Brain microvascular endothelial cell (primary cell): ENCODE data around the gene PTPRU.

Source experiments
- DNase-seq: peaks from one replicate; pipeline ENCODE4 v3.0.0-alpha.2; 2020
- H3K27ac ChIP-seq: fragments of 250-450 bp; sonication (Bioruptor Pico); 2 replicates; pipeline ENCODE4 v1.5.1; 2020; ENCODE audit warnings: mild to moderate bottlenecking, moderate library complexity
- H3K27me3 ChIP-seq: fragments of 250-450 bp; sonication (Bioruptor Pico); replicated peaks from 2 replicates; pipeline ENCODE4 v1.5.1; 2020; ENCODE audit warnings: mild to moderate bottlenecking
- H3K36me3 ChIP-seq: fragments of 250-450 bp; sonication (Bioruptor Pico); replicated peaks from 2 replicates; pipeline ENCODE4 v1.5.1; 2020; ENCODE audit warnings: mild to moderate bottlenecking
- H3K4me3 ChIP-seq: 2 replicates; pipeline ENCODE4 v1.5.1; 2011; ENCODE audit warnings: low read depth, mild to moderate bottlenecking, control low read depth, low read length, moderate library complexity
- in situ Hi-C: cut with HindIII; loops from 2 replicates; pipeline ENCODE4 v1.10.0; 2017; ENCODE audit warnings: low sequenced_read_pairs, low pct_ligation_motif_present
- TF ChIP-seq, protein P1 (sequence below): IDR thresholded peaks from 2 replicates; pipeline ENCODE4 v1.5.1; 2011; ENCODE audit warnings: low read depth, mild to moderate bottlenecking, moderate library complexity, low read length, control low read depth, inconsistent platforms; ENCODE audit errors: missing control alignments

PTPRU gene

DNA sequence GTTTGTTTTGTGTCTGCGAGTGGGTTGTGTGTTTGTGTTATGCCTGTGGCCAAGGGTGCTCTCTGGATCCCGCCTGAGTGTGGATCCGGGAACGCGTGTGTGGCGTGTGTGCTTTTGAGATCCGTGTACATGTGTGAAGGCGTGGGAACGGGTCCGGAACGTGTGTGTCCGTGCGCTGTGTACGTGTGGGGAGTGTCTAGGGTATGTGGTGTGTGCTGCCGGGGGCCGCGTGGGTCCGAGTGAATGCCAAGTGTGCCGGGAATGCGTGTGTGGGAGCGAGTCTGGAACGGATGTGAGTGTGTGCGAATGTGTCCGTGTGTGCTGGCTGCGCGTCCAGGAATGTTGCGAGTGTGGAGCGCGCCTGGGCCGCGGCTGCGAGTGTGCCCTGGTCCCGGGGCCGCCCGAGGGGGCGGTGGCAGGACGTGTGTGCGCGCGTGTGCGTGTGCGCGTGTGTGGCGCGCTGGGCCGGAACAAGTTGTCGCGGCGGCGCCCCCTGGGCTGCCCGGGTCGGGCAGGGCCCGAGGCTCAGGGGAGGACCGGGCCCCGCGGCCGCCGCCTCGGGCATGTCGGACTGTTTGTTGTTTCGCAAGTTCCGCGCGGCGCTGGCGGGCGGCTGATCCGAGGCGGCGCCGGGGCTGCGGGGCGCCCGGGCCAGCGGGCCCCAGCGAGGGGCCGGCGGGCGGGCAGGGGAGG is 953 bp downstream of the PTPRU start:
- in situ Hi-C loops, result loop anchor here (25.0 kb wide), 2 partner anchors 475 to 1450 kb away; no protein-coding TSS in a partner anchor
- Histone ChIP-seq H3K36me3 (no peaks in the 10 kb centered on the region), H3K27me3 (peaks cover 3% of the 10 kb centered on the region), H3K27ac (no peak overlapping the region), H3K4me3 (peak overlapping the region; percentile 84)
- TF ChIP-seq, protein P1, sequence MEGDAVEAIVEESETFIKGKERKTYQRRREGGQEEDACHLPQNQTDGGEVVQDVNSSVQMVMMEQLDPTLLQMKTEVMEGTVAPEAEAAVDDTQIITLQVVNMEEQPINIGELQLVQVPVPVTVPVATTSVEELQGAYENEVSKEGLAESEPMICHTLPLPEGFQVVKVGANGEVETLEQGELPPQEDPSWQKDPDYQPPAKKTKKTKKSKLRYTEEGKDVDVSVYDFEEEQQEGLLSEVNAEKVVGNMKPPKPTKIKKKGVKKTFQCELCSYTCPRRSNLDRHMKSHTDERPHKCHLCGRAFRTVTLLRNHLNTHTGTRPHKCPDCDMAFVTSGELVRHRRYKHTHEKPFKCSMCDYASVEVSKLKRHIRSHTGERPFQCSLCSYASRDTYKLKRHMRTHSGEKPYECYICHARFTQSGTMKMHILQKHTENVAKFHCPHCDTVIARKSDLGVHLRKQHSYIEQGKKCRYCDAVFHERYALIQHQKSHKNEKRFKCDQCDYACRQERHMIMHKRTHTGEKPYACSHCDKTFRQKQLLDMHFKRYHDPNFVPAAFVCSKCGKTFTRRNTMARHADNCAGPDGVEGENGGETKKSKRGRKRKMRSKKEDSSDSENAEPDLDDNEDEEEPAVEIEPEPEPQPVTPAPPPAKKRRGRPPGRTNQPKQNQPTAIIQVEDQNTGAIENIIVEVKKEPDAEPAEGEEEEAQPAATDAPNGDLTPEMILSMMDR, result no peak
- DNase-seq, result peak; percentile 18

- Histone ChIP-seq H3K27me3 (peaks cover 3% of the 10 kb centered on the region), H3K27ac (no peak overlapping the region), H3K4me3 (peak overlapping the region; percentile 65), H3K36me3 (no peaks in the 10 kb centered on the region)
- in situ Hi-C loops, result loop anchor here (25.0 kb wide), 2 partner anchors 474 to 1449 kb away; no protein-coding TSS in a partner anchor
- peak; percentile 13 for DNase-seq
- TF ChIP-seq, protein P1, result no peak
Measured at GRCh38 chr1:29237852-29238619, 1.7 kb downstream of the PTPRU start.

GRCh38 chr1:29238620-29239002 is 2.3 kb downstream of the PTPRU start:
- in situ Hi-C loops, result loop anchor here (25.0 kb wide), 2 partner anchors 474 to 1449 kb away; no protein-coding TSS in a partner anchor
- Histone ChIP-seq H3K4me3 (peak overlapping the region; percentile 65), H3K36me3 (no peaks in the 10 kb centered on the region), H3K27me3 (peaks cover 3% of the 10 kb centered on the region), H3K27ac (no peak overlapping the region)
- no peak for DNase-seq
- TF ChIP-seq, protein P1, result no peak

- DNase-seq, result no peak
Measured at GRCh38 chr1:29239142-29239541, 2.8 kb downstream of the PTPRU start.

DNA sequence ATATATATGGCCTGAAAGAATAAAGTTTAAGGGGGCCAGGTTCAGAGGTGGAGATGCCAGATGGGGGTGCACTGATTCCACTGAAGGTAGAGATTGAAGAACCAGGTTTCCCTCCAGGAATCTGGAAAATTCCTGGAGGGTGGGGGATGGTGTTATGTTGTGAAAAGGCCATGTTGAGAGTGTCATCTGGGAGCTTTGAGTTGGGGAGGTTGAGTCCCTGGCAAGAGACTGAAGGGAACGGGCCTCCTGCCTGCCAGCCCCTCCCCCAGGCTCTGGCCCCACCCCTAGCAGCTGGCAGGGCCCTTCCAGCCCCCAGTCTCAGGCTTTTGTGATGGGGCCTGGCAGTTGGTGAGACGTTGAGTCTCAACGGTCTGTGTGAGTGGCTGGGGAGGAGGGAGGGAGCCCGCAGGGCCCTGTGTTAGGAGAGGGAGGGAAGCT is 4.1 kb downstream of the PTPRU start:
- Histone ChIP-seq H3K36me3 (no peaks in the 10 kb centered on the region), H3K27me3 (peaks cover 3% of the 10 kb centered on the region), H3K27ac (no peak overlapping the region), H3K4me3 (no peak overlapping the region)
- DNase-seq, result no peak
- TF ChIP-seq, protein P1, result no peak
- in situ Hi-C loops, result loop anchor here (25.0 kb wide), 2 partner anchors 472 to 1447 kb away; no protein-coding TSS in a partner anchor

More at GRCh38 chr1:29239142-29239541, 2.8 kb downstream of the PTPRU start:
- peaks cover 3% of the 10 kb centered on the region for H3K27me3 ChIP-seq
- in situ Hi-C loops, result loop anchor here (25.0 kb wide), 2 partner anchors 473 to 1448 kb away; no protein-coding TSS in a partner anchor
- no peaks in the 10 kb centered on the region for H3K36me3 ChIP-seq
- H3K27ac ChIP-seq, result no peak overlapping the region
- H3K4me3 ChIP-seq, result no peak overlapping the region
- TF ChIP-seq, protein P1, result no peak
